ENCODE data around the gene SEM1. TPM values are rescaled to one million over a fixed set of nuclear protein-coding genes. Genes with fewer than 3 reads are reported as not detected.

Gene SEM1
- total RNA-seq, 1 experiment from 2014 or later: 71.2 TPM

GRCh38 chr7:96685755-96686154 is 23.9 kb downstream of the SEM1 start:
- Mint-ChIP-seq H3K27ac (ENCODE audit: unreplicated experiment) (no peak overlapping the region), H3K36me3 (ENCODE audit: insufficient read depth, unreplicated experiment) (no peaks in the 10 kb centered on the region), H3K27me3 (ENCODE audit: unreplicated experiment) (no peaks in the 10 kb centered on the region), H3K4me1 (ENCODE audit: low read depth, unreplicated experiment) (no peaks in the 10 kb centered on the region), H3K9me3 (ENCODE audit: low read depth, unreplicated experiment) (peaks cover 5% of the 10 kb centered on the region), H3K4me3 (ENCODE audit: low read depth, unreplicated experiment) (no peak overlapping the region)
- intact Hi-C loops (cut with micrococcal nuclease; ENCODE audit: unreplicated experiment): no loop called here
- no TSS peak for BruUV-seq (replicated peaks)
- CTCF ChIA-PET: no interaction called here
- TF ChIP-seq CTCF (IDR thresholded peaks at IDR 0.05; ENCODE audit: unreplicated experiment): no peak
- no peak for DNase-seq

GRCh38 chr7:96685353-96685752 is 24.3 kb downstream of the SEM1 start:
- H3K27me3 Mint-ChIP-seq (ENCODE audit: unreplicated experiment): no peaks in the 10 kb centered on the region
- no peak overlapping the region for H3K4me3 Mint-ChIP-seq (ENCODE audit: low read depth, unreplicated experiment)
- H3K9me3 Mint-ChIP-seq (ENCODE audit: low read depth, unreplicated experiment): peaks cover 5% of the 10 kb centered on the region
- no TSS peak for BruUV-seq (replicated peaks)
- no peak for TF ChIP-seq CTCF (IDR thresholded peaks at IDR 0.05; ENCODE audit: unreplicated experiment)
- H3K4me1 Mint-ChIP-seq (ENCODE audit: low read depth, unreplicated experiment): no peaks in the 10 kb centered on the region
- no peaks in the 10 kb centered on the region for H3K36me3 Mint-ChIP-seq (ENCODE audit: insufficient read depth, unreplicated experiment)
- intact Hi-C loops (cut with micrococcal nuclease; ENCODE audit: unreplicated experiment): no loop called here
- DNase-seq: no peak
- CTCF ChIA-PET: no interaction called here
- no peak overlapping the region for H3K27ac Mint-ChIP-seq (ENCODE audit: unreplicated experiment)

GRCh38 chr7:96679886-96680285 is 29.8 kb downstream of the SEM1 start:
- H3K4me3 Mint-ChIP-seq (ENCODE audit: low read depth, unreplicated experiment): no peak overlapping the region
- intact Hi-C loops (cut with micrococcal nuclease; ENCODE audit: unreplicated experiment): no loop called here
- H3K36me3 Mint-ChIP-seq (ENCODE audit: insufficient read depth, unreplicated experiment): no peaks in the 10 kb centered on the region
- H3K27ac Mint-ChIP-seq (ENCODE audit: unreplicated experiment): no peak overlapping the region
- no peak for TF ChIP-seq CTCF (IDR thresholded peaks at IDR 0.05; ENCODE audit: unreplicated experiment)
- DNase-seq: no peak
- peaks cover 5% of the 10 kb centered on the region for H3K9me3 Mint-ChIP-seq (ENCODE audit: low read depth, unreplicated experiment)
- no peaks in the 10 kb centered on the region for H3K4me1 Mint-ChIP-seq (ENCODE audit: low read depth, unreplicated experiment)
- CTCF ChIA-PET: no interaction called here
- BruUV-seq (replicated peaks): no TSS peak
- H3K27me3 Mint-ChIP-seq (ENCODE audit: unreplicated experiment): no peaks in the 10 kb centered on the region

GRCh38 chr7:96676919-96677318 is 32.7 kb downstream of the SEM1 start:
- Mint-ChIP-seq H3K9me3 (ENCODE audit: low read depth, unreplicated experiment) (no peaks in the 10 kb centered on the region), H3K27ac (ENCODE audit: unreplicated experiment) (no peak overlapping the region), H3K27me3 (ENCODE audit: unreplicated experiment) (no peaks in the 10 kb centered on the region), H3K36me3 (ENCODE audit: insufficient read depth, unreplicated experiment) (no peaks in the 10 kb centered on the region), H3K4me1 (ENCODE audit: low read depth, unreplicated experiment) (no peaks in the 10 kb centered on the region), H3K4me3 (ENCODE audit: low read depth, unreplicated experiment) (no peak overlapping the region)
- intact Hi-C loops (cut with micrococcal nuclease; ENCODE audit: unreplicated experiment): no loop called here
- DNase-seq: no peak
- no peak for TF ChIP-seq CTCF (IDR thresholded peaks at IDR 0.05; ENCODE audit: unreplicated experiment)
- CTCF ChIA-PET: no interaction called here
- BruUV-seq (replicated peaks): no TSS peak

GRCh38 chr7:96675548-96675947 is 34.1 kb downstream of the SEM1 start:
- H3K27me3 Mint-ChIP-seq (ENCODE audit: unreplicated experiment): no peaks in the 10 kb centered on the region
- H3K27ac Mint-ChIP-seq (ENCODE audit: unreplicated experiment): no peak overlapping the region
- no peak for TF ChIP-seq CTCF (IDR thresholded peaks at IDR 0.05; ENCODE audit: unreplicated experiment)
- intact Hi-C loops (cut with micrococcal nuclease; ENCODE audit: unreplicated experiment): no loop called here
- CTCF ChIA-PET: no interaction called here
- BruUV-seq (replicated peaks): no TSS peak
- H3K9me3 Mint-ChIP-seq (ENCODE audit: low read depth, unreplicated experiment): no peaks in the 10 kb centered on the region
- no peaks in the 10 kb centered on the region for H3K36me3 Mint-ChIP-seq (ENCODE audit: insufficient read depth, unreplicated experiment)
- H3K4me3 Mint-ChIP-seq (ENCODE audit: low read depth, unreplicated experiment): no peak overlapping the region
- no peaks in the 10 kb centered on the region for H3K4me1 Mint-ChIP-seq (ENCODE audit: low read depth, unreplicated experiment)
- DNase-seq: no peak
